ENCODE measurements around the gene MZF1.

- TF ChIP-seq CTCF (IDR thresholded peaks at IDR 0.05) (no peak), POLR2AphosphoS5 (IDR thresholded peaks at IDR 0.05; ENCODE audit: low read depth, low read length) (no peak), TCF7L2 (IDR thresholded peaks at IDR 0.05; ENCODE audit: low read depth, low read length) (no peak), REST (IDR thresholded peaks at IDR 0.05; ENCODE audit: insufficient read depth in 1 of 2, low read depth in 2 of 2, low read length in 1 of 2) (no peak)
Measured at GRCh38 chr19:58578012-58578925, 5.1 kb upstream of the MZF1 start.

Measured in Panc1 (cell line).